ENCODE data around the gene FOXN3.
"Not testable (repeated sequence)": the region's sequence is repeated elsewhere in the genome, so short reads cannot be mapped to it uniquely, and the experiment has no call there.

Gene FOXN3

DNA sequence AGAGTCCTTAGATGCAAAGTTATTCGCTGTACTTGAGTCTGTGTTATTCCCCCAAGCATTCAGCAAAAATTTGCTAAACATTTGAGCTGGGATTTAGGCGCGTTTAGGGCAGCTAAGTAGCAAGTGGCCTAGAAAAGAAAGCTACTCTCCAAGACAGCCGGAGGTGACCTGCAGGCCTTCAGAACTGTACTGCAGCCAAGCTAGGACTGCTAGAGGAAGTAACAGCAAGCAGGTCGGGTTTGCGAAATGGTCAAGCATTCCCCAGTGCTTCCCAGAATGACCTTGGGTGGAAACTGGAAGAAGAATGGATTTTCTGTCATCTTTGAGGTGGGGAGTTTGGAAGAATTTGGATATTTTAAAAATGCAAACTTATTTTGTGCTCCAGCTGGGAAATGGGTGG, 287.5 kb downstream of the FOXN3 start:
- no peak for DNase-seq (ENCODE audit: low spot score)

DNA sequence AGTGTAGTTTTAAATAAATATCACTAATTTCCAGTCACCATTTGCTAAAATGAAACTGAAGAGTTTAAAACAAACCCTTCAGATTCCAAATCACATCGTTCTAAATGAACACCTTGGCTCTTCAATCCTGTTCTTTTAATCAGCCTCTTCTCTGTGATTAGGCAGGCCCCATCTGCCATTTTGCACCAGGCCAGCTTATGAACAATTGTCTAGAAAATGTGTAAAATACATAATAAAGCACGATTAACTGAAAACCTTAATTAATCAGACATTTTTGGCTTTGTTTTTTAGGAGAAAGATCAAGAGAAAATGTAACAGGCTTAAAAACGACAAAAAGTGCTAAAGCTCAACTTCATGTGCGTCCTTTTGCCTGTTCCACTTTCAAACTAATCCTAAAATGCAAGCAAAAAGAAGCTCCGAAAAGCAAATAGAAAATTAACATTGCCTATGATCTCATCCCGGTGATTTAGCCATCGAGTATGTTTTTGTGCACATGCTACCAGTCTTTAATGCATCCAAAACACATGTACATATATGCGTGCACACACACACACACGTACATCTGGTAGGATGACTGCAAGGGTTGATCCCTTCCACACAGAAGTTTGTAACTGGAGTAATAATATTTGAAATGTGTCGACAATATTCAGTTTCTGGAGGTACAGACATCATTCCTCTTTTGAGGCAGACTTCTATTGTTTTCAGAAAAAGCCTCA, 288.6 kb downstream of the FOXN3 start:
- DNase-seq (ENCODE audit: low spot score) = no peak

DNA sequence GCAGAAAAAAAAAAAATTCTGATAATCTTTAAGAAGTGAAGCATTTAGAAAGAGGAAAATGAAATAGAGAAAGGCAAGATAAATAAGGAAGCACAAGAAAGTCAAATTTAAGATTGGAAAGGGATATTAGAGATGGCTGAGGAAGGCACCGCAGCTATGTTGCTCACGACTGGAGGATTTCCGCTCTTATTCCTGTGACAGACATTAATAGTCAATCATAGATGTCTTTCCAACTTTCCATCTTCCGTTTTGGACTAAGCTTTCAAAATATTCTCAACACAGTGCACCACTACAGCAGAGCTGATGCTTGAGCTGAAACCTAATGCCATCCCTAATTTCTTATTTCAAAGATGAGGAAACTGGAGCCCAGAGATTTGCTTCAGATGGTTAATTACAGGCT, 290.6 kb downstream of the FOXN3 start:
- DNase-seq (ENCODE audit: low spot score) = no peak

DNA sequence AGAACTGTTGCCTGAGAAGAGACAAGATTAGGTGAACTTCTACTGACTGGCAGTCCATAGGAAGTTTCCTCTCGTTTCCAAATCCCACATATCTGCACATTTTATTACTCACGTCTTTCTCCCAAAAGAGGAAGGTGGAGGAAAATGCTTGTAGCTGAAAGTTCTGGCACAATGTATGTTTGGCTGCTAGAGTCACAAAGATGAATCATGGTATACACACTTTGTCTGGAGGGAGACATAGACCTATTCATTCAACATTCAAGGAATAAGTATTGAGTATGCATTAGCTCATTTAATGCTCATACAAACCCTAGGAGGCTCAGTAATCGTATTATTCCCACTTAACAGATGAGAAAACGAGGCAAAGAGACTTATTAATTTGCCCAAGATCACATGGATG, 291.8 kb downstream of the FOXN3 start:
- no peak for DNase-seq (ENCODE audit: low spot score)

DNA sequence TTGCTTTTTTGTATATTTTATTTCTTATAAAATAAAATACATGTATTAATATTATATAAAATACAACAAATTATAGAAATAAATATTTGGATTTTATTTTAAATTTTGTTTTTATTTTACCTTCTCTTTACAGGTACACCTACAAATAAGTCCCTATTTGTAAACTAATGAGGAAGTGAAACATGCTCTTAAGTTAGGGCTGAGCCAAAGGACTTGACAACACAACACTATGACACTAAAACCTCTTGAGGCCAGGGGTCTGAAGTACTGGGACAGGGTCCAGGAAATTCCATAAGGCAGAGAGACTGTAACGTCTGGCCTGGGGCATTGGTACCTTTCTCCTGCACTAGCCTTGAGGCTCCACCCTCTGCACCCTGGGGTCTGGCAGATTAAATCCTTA, 293.2 kb downstream of the FOXN3 start:
- no peak for DNase-seq (ENCODE audit: low spot score)

DNA sequence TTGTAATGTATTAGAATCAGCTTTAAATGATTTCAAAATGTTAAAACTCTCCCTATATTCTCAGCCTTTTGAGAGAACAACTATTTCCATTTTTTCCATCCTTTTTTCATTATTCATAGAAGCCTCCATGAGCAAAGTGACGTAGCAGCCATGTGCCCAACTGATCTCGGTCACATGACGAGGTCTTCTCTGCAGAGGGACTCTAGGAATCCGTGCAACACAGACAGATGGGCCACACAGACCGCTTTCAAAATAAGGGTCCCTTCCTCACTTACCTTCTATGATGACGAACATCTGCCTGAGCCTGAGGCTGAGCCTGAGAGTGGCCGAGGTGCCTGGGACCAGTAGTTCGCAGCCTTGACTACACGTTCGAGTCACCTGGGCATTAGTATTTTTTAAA, 293.8 kb downstream of the FOXN3 start:
- DNase-seq (ENCODE audit: low spot score) = no peak

DNA sequence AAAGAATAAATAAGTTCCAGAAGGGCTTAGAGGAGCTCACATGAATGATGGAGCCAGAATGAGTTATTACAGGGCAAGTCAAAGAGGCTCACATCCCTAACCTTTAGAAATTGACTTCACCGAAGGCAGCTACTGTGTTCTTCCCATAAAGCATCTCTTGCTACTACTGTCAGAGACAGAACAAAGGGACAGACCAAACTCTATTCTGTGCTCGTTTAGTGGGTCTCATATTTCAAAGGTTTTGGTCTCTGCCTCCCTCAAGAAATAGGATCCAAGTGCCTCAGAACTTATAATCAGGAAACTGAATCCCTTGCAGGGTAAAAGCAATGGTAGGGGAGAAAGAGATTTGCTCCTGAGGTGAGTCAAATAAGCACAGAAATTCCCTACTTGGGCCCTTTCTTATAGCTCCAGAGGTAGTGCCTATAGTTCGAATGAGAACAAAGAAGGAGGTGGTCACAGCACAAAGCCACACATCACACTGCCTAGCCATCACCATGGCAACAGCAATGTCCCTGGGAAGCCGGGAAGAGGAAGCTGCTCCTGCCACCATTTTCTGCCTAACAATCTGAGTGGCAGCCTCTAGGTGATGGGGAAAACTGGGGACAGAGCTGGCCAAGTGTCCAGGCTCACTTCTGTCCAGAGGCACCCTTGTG, 294.9 kb downstream of the FOXN3 start:
- DNase-seq (ENCODE audit: low spot score) = no peak

DNA sequence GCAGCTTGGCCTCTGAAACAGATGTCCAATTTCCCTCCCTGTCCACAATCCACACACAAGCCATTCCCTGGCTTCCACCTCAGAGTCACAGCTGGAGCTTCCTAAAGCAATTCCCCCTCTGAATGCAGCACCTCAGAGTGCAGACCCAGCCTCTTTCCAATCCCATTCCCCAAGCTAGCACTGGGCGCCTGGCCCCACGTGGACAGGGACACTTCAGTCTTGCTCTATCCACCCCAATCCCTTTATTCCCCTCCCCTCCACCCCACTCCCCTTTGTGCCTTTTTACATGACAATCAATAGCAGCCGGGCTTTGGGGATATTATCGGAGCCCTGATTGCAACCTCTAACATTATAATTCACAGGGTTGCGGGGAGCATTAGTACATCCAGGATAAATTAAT, 300.0 kb downstream of the FOXN3 start:
- no peak for DNase-seq (ENCODE audit: low spot score)

DNA sequence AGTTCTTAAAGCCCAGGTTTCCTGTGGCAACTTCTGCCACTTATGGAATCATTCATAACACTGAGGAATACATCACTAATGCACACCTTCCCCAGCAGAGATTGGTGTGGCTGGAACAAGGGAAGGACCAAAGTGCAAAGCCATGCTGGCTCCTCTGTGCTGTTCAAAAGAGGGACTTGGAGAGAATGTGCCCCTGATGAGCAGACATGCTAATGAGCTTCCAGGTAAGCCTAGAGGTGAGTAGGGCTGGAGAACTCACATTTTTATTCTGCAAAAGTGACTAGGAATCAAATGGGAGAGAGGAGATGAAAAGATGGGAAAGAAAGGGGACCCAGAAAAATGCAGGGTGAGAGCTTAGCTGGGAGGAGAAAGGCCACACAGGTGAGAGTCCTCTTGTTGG, 302.9 kb downstream of the FOXN3 start:
- no peak for DNase-seq (ENCODE audit: low spot score)

DNA sequence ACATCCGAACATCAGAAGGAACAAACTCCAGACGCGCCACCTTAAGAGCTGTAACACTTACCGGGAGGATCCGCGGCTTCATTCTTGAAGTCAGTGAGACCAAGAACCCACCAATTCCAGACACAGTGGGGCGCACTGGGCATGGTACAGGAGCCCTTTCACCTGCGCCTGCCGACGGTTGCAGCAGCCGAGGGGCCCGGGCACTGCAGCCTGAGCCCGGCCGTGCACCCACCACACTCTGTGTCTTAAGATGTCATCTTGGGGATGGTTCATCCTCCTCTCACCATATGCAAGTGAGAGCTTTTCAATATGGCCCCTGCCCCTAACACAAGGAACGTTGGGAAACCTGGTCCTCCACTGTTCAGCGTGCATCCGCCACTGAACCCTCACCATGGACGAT, 304.3 kb downstream of the FOXN3 start:
- no peak for DNase-seq (ENCODE audit: low spot score)

DNA sequence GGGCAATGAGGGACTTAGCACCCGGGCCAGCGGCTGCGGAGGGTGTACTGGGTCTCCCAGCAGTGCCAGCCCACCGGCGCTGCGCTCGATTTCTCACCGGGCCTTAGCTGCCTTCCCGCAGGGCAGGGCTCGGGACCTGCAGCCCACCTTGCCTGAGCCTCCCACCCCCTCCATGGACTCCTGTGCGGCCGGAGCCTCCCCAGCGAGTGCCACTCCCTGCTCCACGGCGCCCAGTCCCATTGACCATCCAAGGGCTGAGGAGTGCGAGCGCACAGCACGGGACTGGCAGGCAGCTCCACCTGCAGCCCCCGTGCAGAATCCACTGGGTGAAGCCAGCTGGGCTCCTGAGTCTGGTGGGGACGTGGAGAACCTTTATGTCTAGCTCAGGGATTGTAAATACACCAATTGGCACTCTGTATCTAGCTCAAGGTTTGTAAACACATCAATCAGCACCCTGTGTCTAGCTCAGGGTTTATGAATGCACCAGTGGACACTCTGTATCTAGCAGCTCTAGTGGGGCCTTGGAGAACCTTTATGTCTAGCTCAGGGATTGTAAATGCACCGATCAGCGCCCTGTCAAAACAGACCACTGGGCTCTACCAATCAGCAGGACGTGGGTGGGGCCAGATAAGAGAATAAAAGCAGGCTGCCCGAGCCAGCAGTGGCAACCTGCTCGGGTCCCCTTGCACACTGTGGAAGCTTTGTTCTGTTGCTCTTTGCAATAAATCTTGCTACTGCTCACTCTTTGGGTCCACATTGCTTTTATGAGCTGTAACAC, 305.1 kb downstream of the FOXN3 start:
- not testable (repeated sequence) for DNase-seq (ENCODE audit: low spot score)

DNA sequence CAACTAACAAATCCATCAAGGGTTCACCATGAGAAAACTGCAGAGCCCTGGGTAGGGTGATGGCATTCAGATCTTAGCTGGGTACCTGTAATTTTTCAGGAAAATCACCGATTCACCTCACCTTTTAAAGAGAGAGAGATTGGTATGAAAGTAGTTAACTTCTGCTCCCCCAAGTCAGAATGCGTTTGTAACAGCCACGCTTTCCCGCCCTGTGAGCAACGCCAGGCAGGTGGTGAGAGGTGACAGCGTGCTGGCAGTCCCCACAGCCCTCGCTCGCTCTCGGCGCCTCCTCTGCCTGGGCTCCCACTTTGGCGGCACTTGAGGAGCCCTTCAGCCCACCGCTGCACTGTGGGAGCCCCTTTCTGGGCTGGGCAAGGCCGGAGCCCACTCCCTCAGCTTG, 305.8 kb downstream of the FOXN3 start:
- not testable (repeated sequence) for DNase-seq (ENCODE audit: low spot score)

DNA sequence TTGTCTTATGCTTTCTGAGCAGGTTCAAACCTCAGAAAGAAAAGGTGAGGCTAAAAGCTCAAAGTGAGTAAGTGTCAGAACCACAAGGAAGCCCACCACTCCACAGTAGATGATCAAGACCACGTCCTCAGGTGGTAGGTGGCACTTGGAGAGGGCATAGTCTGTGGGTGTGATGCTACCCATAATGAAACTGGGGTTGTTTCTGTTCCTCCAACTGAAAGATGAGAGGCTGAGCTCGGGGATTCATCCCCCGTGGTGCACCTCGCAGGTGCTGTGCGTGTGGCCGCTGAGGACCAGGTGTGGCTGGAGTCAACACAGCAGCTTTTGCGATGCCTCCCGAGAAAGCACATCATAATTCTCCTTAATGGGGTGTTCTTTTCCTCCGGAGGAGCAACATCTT, 306.9 kb downstream of the FOXN3 start:
- no peak for DNase-seq (ENCODE audit: low spot score)

DNA sequence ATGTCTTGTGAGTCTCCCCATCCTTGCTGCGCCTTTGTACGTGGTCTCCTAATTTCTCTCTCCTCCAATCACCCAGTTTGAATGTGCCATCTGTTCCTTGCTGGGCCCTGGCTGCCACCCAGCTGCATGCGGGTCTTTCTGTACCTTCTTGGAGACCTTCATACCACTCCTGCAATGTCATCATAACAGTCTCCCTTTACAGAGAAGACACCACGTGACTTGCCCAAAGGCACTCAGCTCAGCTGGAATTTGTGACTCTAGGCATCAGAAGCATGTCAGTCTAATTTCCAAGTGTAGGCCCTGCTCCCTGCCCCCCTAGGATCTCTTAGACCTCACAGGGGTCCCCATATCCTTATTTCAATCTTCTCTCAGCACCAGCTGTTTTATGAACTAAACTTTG, 308.4 kb downstream of the FOXN3 start:
- DNase-seq (ENCODE audit: low spot score) = no peak

DNA sequence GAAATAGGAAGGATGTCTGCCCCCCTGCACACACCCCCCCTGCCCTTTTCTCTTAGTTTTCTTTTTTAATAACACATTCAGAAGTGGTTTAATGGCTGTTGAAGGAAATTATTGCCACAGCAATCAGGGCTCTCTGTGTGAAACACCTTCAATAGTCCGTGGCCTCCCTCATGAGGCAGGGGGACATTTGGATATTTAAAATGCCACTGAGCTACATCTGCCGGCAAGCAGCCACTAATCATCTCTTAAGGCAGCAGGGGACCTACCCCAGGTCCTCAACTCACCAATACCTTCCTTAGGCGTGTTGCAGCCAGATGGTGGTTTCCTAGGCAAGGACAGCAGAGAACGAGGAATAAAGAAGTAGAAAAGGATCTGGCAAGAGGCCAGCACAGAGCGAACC, 309.4 kb downstream of the FOXN3 start:
- DNase-seq (ENCODE audit: low spot score) = no peak
